Endothelial cell of umbilical vein (primary cell): ENCODE data around the gene VPS33B. TPM values are rescaled to one million over a fixed set of nuclear protein-coding genes. Genes with fewer than 3 reads are reported as not detected.

Source experiments
- BruUV-seq: library from RNA; stranded (reverse); fragments of 400-500 nt; replicated peaks from 2 replicates; lab custom pipeline; 2021; lab: Mats Ljungman, UMichigan
- CTCF ChIA-PET: fragments of 300-600, 350-600 bp; sonication (Branson Sonifier 250); formaldehyde crosslinking; loops from one replicate; lab custom pipeline; 2021; ENCODE audit warnings: antibody characterized with exemption, inconsistent platforms; lab: Charles Lee
- POLR2A ChIA-PET: fragments of 300-600, 350-600 bp; sonication (Branson Sonifier 250); formaldehyde crosslinking; loops from one replicate; lab custom pipeline; 2021; ENCODE audit warnings: antibody characterized with exemption, inconsistent platforms; lab: Charles Lee
- DNase-seq: peaks from one replicate; pipeline ENCODE4 v3.0.0-alpha.2; 2011; ENCODE audit warnings: low read depth, low spot score
- FAIRE-seq: peaks from 2 replicates; lab custom pipeline; 2011; peaks lifted over from hg19 to GRCh38; lab: Jason Lieb, UNC
- H2AFZ ChIP-seq: 2 replicates; pipeline ENCODE4 v1.6.0; 2012; ENCODE audit warnings: low read depth, low read length, control low read depth, inconsistent platforms
- H3K27ac ChIP-seq: 2 replicates; pipeline ENCODE4 v1.5.1; 2011; ENCODE audit warnings: low read depth, mild to moderate bottlenecking, control low read depth, low read length, moderate library complexity; ENCODE audit not compliant: insufficient read depth
- H3K27me3 ChIP-seq, 2 experiments: 2 replicates each; pipeline versions ENCODE4 v1.6.0 to v1.6.1; 2011; ENCODE audit warnings: low read length in 2 of 2, mixed read lengths in 1 of 2; ENCODE audit not compliant: control insufficient read depth in 2 of 2, insufficient read depth in 2 of 2
- H3K36me3 ChIP-seq, 2 experiments: 2 replicates in 1 of 2; 3 replicates in 1 of 2; pipeline ENCODE4 v1.5.1; 2011; ENCODE audit warnings: low read length in 2 of 2, mild to moderate bottlenecking in 1 of 2, moderate library complexity in 1 of 2; ENCODE audit not compliant: control insufficient read depth in 2 of 2, insufficient read depth in 2 of 2; ENCODE audit errors: extremely low read depth in 1 of 2
- H3K4me1 ChIP-seq: 3 replicates; pipeline ENCODE4 v1.5.1; 2011; ENCODE audit warnings: mild to moderate bottlenecking, low read length; ENCODE audit not compliant: control insufficient read depth, insufficient read depth; ENCODE audit errors: extremely low read depth
- H3K4me2 ChIP-seq: 2 replicates; pipeline ENCODE4 v1.6.1; 2011; ENCODE audit warnings: low read length, control low read depth, mixed read lengths; ENCODE audit not compliant: insufficient read depth
- H3K4me3 ChIP-seq, 3 experiments: fragments of 200-600 bp in 1 of 3; sonication (generic), shearing (Covaris generic) in 1 of 3; replicated peaks in 1 of 3; 2 replicates each; pipeline ENCODE4 v1.5.1; 2011 to 2016; ENCODE audit warnings: control low read depth in 3 of 3, low read length in 3 of 3, mild to moderate bottlenecking in 2 of 3, inconsistent platforms in 1 of 3, low read depth in 1 of 3, moderate library complexity in 1 of 3; ENCODE audit not compliant: insufficient read depth in 1 of 3
- H3K79me2 ChIP-seq: 2 replicates; pipeline ENCODE4 v1.6.0; 2012; ENCODE audit warnings: low read length, inconsistent platforms; ENCODE audit not compliant: control insufficient read depth, insufficient read depth
- H3K9ac ChIP-seq: replicated peaks from 2 replicates; pipeline ENCODE3; 2011; ENCODE audit warnings: low read length, control low read depth; ENCODE audit not compliant: insufficient read depth; ENCODE audit errors: extremely low read depth
- H3K9me1 ChIP-seq: replicated peaks from 3 replicates; pipeline ENCODE4 v1.6.0; 2011; ENCODE audit warnings: mild to moderate bottlenecking, low read length; ENCODE audit not compliant: control insufficient read depth, insufficient read depth; ENCODE audit errors: extremely low read depth
- H3K9me3 ChIP-seq: replicated peaks from 2 replicates; pipeline ENCODE4 v1.5.1; 2012; ENCODE audit warnings: low read length, inconsistent platforms; ENCODE audit not compliant: control insufficient read depth, insufficient read depth
- H4K20me1 ChIP-seq: replicated peaks from 2 replicates; pipeline ENCODE3; 2011; ENCODE audit warnings: mild to moderate bottlenecking, low read length; ENCODE audit not compliant: control insufficient read depth, insufficient read depth; ENCODE audit errors: extremely low read depth
- CTCF ChIP-seq, 2 donors: IDR thresholded peaks; 1 replicate in 1 of 2; 2 replicates in 1 of 2; pipeline ENCODE4 v1.5.1; 2011; ENCODE audit warnings: low read length in 2 of 2, mild to moderate bottlenecking in 2 of 2, moderate library complexity in 2 of 2, control low read depth in 1 of 2, inconsistent platforms in 1 of 2, low read depth in 1 of 2; ENCODE audit not compliant: insufficient read depth in 1 of 2; ENCODE audit errors: extremely low read depth in 1 of 2
- FOS ChIP-seq: IDR thresholded peaks from 2 replicates; pipeline ENCODE4 v1.6.1; 2011; ENCODE audit warnings: mild to moderate bottlenecking, low read length, moderate library complexity, borderline replicate concordance; ENCODE audit not compliant: insufficient read depth
- GATA2 ChIP-seq: IDR thresholded peaks from 2 replicates; pipeline ENCODE4 v1.7.0; 2011; ENCODE audit warnings: low read depth, mild to moderate bottlenecking, moderate library complexity, mixed read lengths, low read length; ENCODE audit not compliant: insufficient read length, insufficient read depth
- JUN ChIP-seq: IDR thresholded peaks from 2 replicates; pipeline ENCODE4 v1.6.1; 2011; ENCODE audit warnings: borderline replicate concordance, low read depth; ENCODE audit not compliant: insufficient read length, insufficient read depth
- MYC ChIP-seq: IDR thresholded peaks from one replicate; pipeline ENCODE4 v1.6.1; 2011; ENCODE audit warnings: mild to moderate bottlenecking, low read depth, low read length
- POLR2A ChIP-seq: IDR thresholded peaks from 2 replicates; pipeline ENCODE4 v1.6.1; 2012; ENCODE audit warnings: low read depth, mild to moderate bottlenecking, control low read depth, low read length
- POLR2AphosphoS5 ChIP-seq: IDR thresholded peaks from 2 replicates; pipeline ENCODE4 v1.6.1; 2012; ENCODE audit warnings: low read depth, mild to moderate bottlenecking, control low read depth, low read length, moderate library complexity; ENCODE audit not compliant: insufficient read depth
- dilution Hi-C: fragments of 300-500 bp; cut with MboI; formaldehyde crosslinking; loops from one replicate; pipeline ENCODE4 v1.15.0; 2019; ENCODE audit warnings: low sequenced_read_pairs; ENCODE audit not compliant: extremely low pct_ligation_motif_present
- intact Hi-C: fragments of 100-400 bp; cut with micrococcal nuclease; formaldehyde crosslinking; loops from one replicate; pipeline ENCODE4 v1.10.0; 2022
- polyA plus RNA-seq, 4 experiments: library from polyadenylated mRNA; depleted of rRNA in 3 of 4; stranded (reverse) in 3 of 4; unstranded in 1 of 4; fragments of >200 nt; gene quantifications; 2 replicates each; pipeline versions ENCODE4 v1.2.1 to v1.2.3, GENCODE V29; 2011 to 2012; ENCODE audit warnings: missing spikeins in 1 of 4
- total RNA-seq: library from RNA; stranded (reverse); gene quantifications from 2 replicates; pipeline ENCODE4 v1.2.3, GENCODE V29; 2021
- TF ChIP-seq, protein P1 (sequence below): IDR thresholded peaks from 2 replicates; pipeline ENCODE4 v1.6.1; 2011; ENCODE audit not compliant: insufficient read depth, insufficient read length

The VPS33B gene
- total and polyA plus RNA-seq, 2 donors (not counting 3 experiments of a cell fraction or from before 2014, with no cell fraction given): 11.8 to 14.2 TPM

DNA sequence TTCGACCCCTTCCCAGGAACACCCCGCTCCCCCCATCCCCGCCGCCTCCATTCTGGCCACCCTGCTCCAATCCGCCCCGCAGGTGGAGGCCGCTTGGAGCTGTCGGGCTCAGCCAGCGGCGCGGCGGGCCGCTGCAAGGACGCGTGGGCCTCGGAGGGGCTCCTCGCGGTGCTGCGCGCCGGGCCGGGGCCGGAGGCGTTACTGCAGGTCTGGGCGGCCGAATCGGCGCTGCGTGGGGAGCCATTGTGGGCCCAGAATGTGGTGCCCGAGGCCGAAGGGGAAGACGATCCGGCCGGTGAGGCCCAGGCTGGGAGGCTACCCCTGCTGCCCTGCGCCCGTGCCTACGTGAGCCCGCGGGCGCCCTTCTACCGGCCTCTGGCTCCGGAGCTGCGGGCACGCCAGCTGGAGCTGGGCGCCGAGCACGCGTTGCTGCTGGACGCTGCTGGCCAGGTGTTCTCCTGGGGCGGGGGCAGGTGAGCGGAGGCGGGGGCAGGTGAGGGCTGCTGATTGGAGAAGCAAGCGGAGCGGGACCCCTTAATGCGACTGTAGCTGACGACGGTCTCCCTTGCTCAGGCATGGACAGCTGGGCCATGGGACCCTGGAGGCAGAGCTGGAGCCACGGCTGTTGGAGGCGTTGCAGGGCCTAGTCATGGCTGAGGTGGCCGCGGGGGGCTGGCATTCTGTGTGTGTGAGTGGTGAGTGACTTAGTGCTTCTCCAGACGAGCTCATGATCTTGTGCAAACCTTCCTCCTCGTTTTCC is 65.2 kb downstream of the VPS33B start:
- H3K79me2 ChIP-seq: peaks cover 3% of the 10 kb centered on the region
- no peaks in the 10 kb centered on the region for H3K27me3 ChIP-seq
- ChIA-PET POLR2A (interaction anchor here (0.9 to 1.0 kb wide), 2 partner anchors 30 to 64 kb away, joined by 3 to 4 read pairs; no protein-coding TSS in a partner anchor), CTCF (interaction anchor here (0.6 to 6.9 kb wide), 42 partner anchors 10 to 316 kb away, joined by 3 to 155 read pairs (median 6); partner anchors contain the start of genes HDDC3, PRC1, UNC45A and VPS33B)
- dilution Hi-C loops (no loop called here), intact Hi-C loops (loop anchor here (1.0 to 2.0 kb wide), 2 partner anchors 66 to 76 kb away; partner anchors contain the start of gene VPS33B)
- TF ChIP-seq POLR2AphosphoS5 (peak; percentile 5), FOS (no peak)
- H3K4me2 ChIP-seq: peak overlapping the region; percentile 31
- H3K4me3 ChIP-seq: peak overlapping the region; percentile 16 to 49 (median 36)
- DNase-seq: peak; percentile 40
- peak overlapping the region; percentile 56 for H2AFZ ChIP-seq
- peak overlapping the region; percentile 46 for H3K9ac ChIP-seq
- no peaks in the 10 kb centered on the region for H4K20me1 ChIP-seq
- no peak overlapping the region for H3K27ac ChIP-seq
- FAIRE-seq: no peak
- no peaks in the 10 kb centered on the region for H3K9me3 ChIP-seq
- peaks cover 13% of the 10 kb centered on the region for H3K4me1 ChIP-seq
- no TSS peak for BruUV-seq
- no peaks in the 10 kb centered on the region for H3K9me1 ChIP-seq
- H3K36me3 ChIP-seq: peaks cover 7 to 16% of the 10 kb centered on the region in 2 experiments

GRCh38 chr15:90956274-90957030 is 65.9 kb downstream of the VPS33B start:
- BruUV-seq: no TSS peak
- H3K27ac ChIP-seq: no peak overlapping the region
- dilution Hi-C loops: no loop called here

More at GRCh38 chr15:90956274-90957030, 65.9 kb downstream of the VPS33B start:
- POLR2A ChIA-PET: no interaction called here
- Histone ChIP-seq H3K4me1 (peaks cover 13% of the 10 kb centered on the region), H3K79me2 (peaks cover 3% of the 10 kb centered on the region), H3K4me2 (peak overlapping the region; percentile 82), H4K20me1 (no peaks in the 10 kb centered on the region), H3K27me3 (no peaks in the 10 kb centered on the region), H2AFZ (peak overlapping the region; percentile 56), H3K9ac (peak overlapping the region; percentile 46), H3K9me1 (no peaks in the 10 kb centered on the region), H3K36me3 (peaks cover 7 to 22% of the 10 kb centered on the region in 2 experiments), H3K9me3 (no peaks in the 10 kb centered on the region), H3K4me3 (peak overlapping the region; percentile 16 to 49 (median 36))
- peak; percentile 79 for DNase-seq
- TF ChIP-seq POLR2AphosphoS5 (peak; percentile 44), POLR2A (peak; percentile 13), MYC (no peak), CTCF (IDR thresholded peaks at IDR 0.05; ENCODE audit: extremely low read depth in 1 of 2, insufficient read depth in 1 of 2, low read depth in 1 of 2, low read length in 2 of 2) (peak; percentile 93 to 99), GATA2 (no peak), JUN (no peak)
- TF ChIP-seq, protein P1, sequence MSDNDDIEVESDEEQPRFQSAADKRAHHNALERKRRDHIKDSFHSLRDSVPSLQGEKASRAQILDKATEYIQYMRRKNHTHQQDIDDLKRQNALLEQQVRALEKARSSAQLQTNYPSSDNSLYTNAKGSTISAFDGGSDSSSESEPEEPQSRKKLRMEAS: no peak
- intact Hi-C loops: loop anchor here (1.0 to 2.0 kb wide), 5 partner anchors 24 to 93 kb away; partner anchors contain the start of genes HDDC3, PRC1 and VPS33B
- CTCF ChIA-PET: interaction anchor here (0.6 to 6.9 kb wide), 43 partner anchors 9 to 317 kb away, joined by 3 to 155 read pairs (median 6); partner anchors contain the start of genes HDDC3, PRC1, UNC45A and VPS33B
- FAIRE-seq: peak; percentile 72
